SK-N-SH (cell line): ENCODE results near the gene EDN2. TPM values are rescaled to one million over a fixed set of nuclear protein-coding genes. Genes with fewer than 3 reads are reported as not detected.

Experiments
- CTCF ChIA-PET: fragments of 300-600, 350-600 bp; formaldehyde crosslinking; extraction: SDS; loops from one replicate; lab custom pipeline; 2021; lab: Yijun Ruan, JAX
- POLR2A ChIA-PET: fragments of 350-600 bp; sonication (Branson Sonifier 250); formaldehyde crosslinking; extraction: SDS; loops from one replicate; lab custom pipeline; 2020; ENCODE audit warnings: antibody characterized with exemption, inconsistent platforms; lab: Yijun Ruan, JAX
- DNase-seq: peaks from one replicate; pipeline ENCODE4 v3.0.0; 2012
- H2AFZ ChIP-seq: fragments of 200-600 bp; sonication (generic); 2 replicates; pipeline ENCODE4 v1.8.1; 2016; ENCODE audit warnings: antibody characterized with exemption, mild to moderate bottlenecking, low read depth
- H3F3A ChIP-seq: fragments of 200-600 bp; sonication (generic); replicated peaks from 2 replicates; pipeline ENCODE3; 2016; ENCODE audit warnings: antibody characterized with exemption, mild to moderate bottlenecking; ENCODE audit not compliant: insufficient read depth
- H3K27ac ChIP-seq, 2 experiments: fragments of 200-500 bp in 1 of 2; fragments of 200-600 bp in 1 of 2; sonication (Bioruptor generic) in 1 of 2; sonication (generic), shearing (Covaris generic) in 1 of 2; 2 replicates each; pipeline versions ENCODE4 v1.5.1 to v1.6.1; 2014 to 2016; ENCODE audit warnings: low read depth in 2 of 2, inconsistent platforms in 1 of 2, low read length in 1 of 2, mild to moderate bottlenecking in 1 of 2, mixed read lengths in 1 of 2
- H3K27me3 ChIP-seq: fragments of 200-600 bp; sonication (generic), shearing (Covaris generic); 2 replicates; pipeline ENCODE4 v1.6.1; 2016; ENCODE audit warnings: mixed run types; ENCODE audit not compliant: insufficient read depth
- H3K36me3 ChIP-seq, 2 experiments: fragments of 200-500 bp in 1 of 2; fragments of 200-600 bp in 1 of 2; sonication (Bioruptor generic) in 1 of 2; sonication (generic) in 1 of 2; replicated peaks in 1 of 2; 2 replicates each; pipeline versions ENCODE3 to v1.5.1; 2014 to 2016; ENCODE audit warnings: low read length in 1 of 2, mild to moderate bottlenecking in 1 of 2; ENCODE audit not compliant: insufficient read depth in 2 of 2, control insufficient read depth in 1 of 2
- H3K4me1 ChIP-seq, 2 experiments: fragments of 200-500 bp in 1 of 2; fragments of 200-600 bp in 1 of 2; sonication (Bioruptor generic) in 1 of 2; sonication (generic), shearing (Covaris generic) in 1 of 2; 2 replicates each; pipeline versions ENCODE4 v1.5.1 to v1.6.1; 2014 to 2016; ENCODE audit warnings: low read depth in 1 of 2, low read length in 1 of 2, mixed run types in 1 of 2; ENCODE audit not compliant: insufficient read depth in 2 of 2, control insufficient read depth in 1 of 2
- H3K4me2 ChIP-seq: fragments of 200-600 bp; sonication (generic), shearing (Covaris generic); 2 replicates; pipeline ENCODE4 v1.6.1; 2017; ENCODE audit warnings: mixed run types
- H3K4me3 ChIP-seq, 2 experiments: fragments of 200-500 bp in 1 of 2; fragments of 200-600 bp in 1 of 2; sonication (Bioruptor generic) in 1 of 2; sonication (generic), shearing (Covaris generic) in 1 of 2; 2 replicates each; pipeline versions ENCODE4 v1.5.1 to v1.8.1; 2014 to 2016; ENCODE audit warnings: low read depth in 2 of 2, inconsistent platforms in 1 of 2, low read length in 1 of 2, mild to moderate bottlenecking in 1 of 2, mixed read lengths in 1 of 2, moderate library complexity in 1 of 2
- H3K79me2 ChIP-seq: fragments of 200-600 bp; sonication (generic); 2 replicates; pipeline ENCODE4 v1.8.1; 2017; ENCODE audit warnings: mild to moderate bottlenecking; ENCODE audit not compliant: insufficient read depth
- H3K9ac ChIP-seq: fragments of 200-600 bp; sonication (generic); 2 replicates; pipeline ENCODE4 v1.6.1; 2017; ENCODE audit warnings: mixed run types
- H3K9me2 ChIP-seq: fragments of 200-600 bp; sonication (generic); 2 replicates; pipeline ENCODE4 v1.6.1; 2017; ENCODE audit warnings: mixed run types
- H3K9me3 ChIP-seq: fragments of 200-600 bp; sonication (generic); 2 replicates; pipeline ENCODE4 v1.6.1; 2017; ENCODE audit warnings: mixed run types, mild to moderate bottlenecking, moderate library complexity
- H4K20me1 ChIP-seq: fragments of 200-600 bp; sonication (generic); 2 replicates; pipeline ENCODE4 v1.6.1; 2017; ENCODE audit warnings: mild to moderate bottlenecking, mixed run types; ENCODE audit not compliant: insufficient read depth
- EP300 ChIP-seq, 2 experiments: IDR thresholded peaks; 2 replicates each; pipeline versions ENCODE4 v1.4.0 to v1.6.1; 2012; ENCODE audit warnings: borderline replicate concordance in 1 of 2, low read depth in 1 of 2, low read length in 1 of 2
- EZH2phosphoT487 ChIP-seq: fragments of 200-600 bp; sonication (generic); IDR thresholded peaks from 2 replicates; pipeline ENCODE4 v1.6.1; 2017; ENCODE audit warnings: low read depth, mixed run types, mild to moderate bottlenecking, antibody characterized with exemption, moderate library complexity, borderline replicate concordance
- POLR2AphosphoS5 ChIP-seq: IDR thresholded peaks from 2 replicates; pipeline ENCODE4 v1.6.1; 2012; ENCODE audit warnings: low read depth, low read length
- WGBS: methylation state at CpG from one replicate; pipeline ENCODE4 v1.1.6; 2017; ENCODE audit warnings: low lambda C conversion rate; 5-methylcytosine and 5-hydroxymethylcytosine counted together
- polyA plus RNA-seq, 3 experiments: library from polyadenylated mRNA; depleted of rRNA; stranded (reverse); fragments of >200 nt; gene quantifications; 2 replicates each; pipeline ENCODE4 v1.2.3, GENCODE V29; 2012
- TF ChIP-seq, protein P1 (sequence below): fragments of 200-600 bp; sonication (generic); IDR thresholded peaks from 2 replicates; pipeline ENCODE4 v1.6.1; 2017; ENCODE audit warnings: antibody characterized with exemption, mild to moderate bottlenecking, moderate library complexity
- TF ChIP-seq, protein P2 (sequence below): IDR thresholded peaks from 2 replicates; pipeline ENCODE4; 2012
- TF ChIP-seq, protein P3 (sequence below): fragments of 150-350 bp; IDR thresholded peaks from 2 replicates; pipeline ENCODE4 v1.6.1; 2017; ENCODE audit warnings: antibody characterized with exemption, low read length, low read depth, borderline replicate concordance
- TF ChIP-seq, protein P4 (sequence below): IDR thresholded peaks from 2 replicates; pipeline ENCODE4 v1.4.0; 2012; ENCODE audit warnings: low read depth
- TF ChIP-seq, protein P5 (sequence below): IDR thresholded peaks from 2 replicates; pipeline ENCODE4 v1.6.1; 2012; ENCODE audit warnings: mild to moderate bottlenecking, low read depth, low read length, moderate library complexity

EDN2 gene
- polyA plus RNA-seq, 1 of the 3 experiments (the other 2 are of a cell fraction): 0.97 TPM

DNA sequence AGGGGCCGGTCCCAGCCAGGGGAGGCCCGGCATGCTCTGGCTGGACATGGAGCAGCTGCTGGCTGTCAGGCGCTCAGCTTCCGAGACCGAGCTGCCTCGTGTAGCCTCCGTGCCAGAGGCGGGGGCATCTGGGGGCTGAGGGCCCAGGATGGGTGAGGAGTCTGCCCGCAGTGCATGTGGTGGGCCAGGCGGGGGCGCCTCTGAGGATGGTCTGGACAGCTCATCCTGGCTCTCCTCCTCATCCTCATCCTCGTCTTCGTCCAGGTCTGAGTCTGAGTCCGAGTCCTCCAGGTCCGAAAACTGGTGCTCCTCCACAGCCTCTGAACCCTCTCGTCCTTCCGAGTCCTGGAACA, 28.9 kb upstream of the EDN2 start:
- no peaks in the 10 kb centered on the region for H3K79me2 ChIP-seq
- no peak overlapping the region for H3K4me3 ChIP-seq
- no peak overlapping the region for H3K4me2 ChIP-seq
- no peak overlapping the region for H2AFZ ChIP-seq
- 93% methylated on average over 3 of the region's 17 CpGs for WGBS
- POLR2A ChIA-PET: no interaction called here
- no peaks in the 10 kb centered on the region for H4K20me1 ChIP-seq
- no peaks in the 10 kb centered on the region for H3K9me2 ChIP-seq
- TF ChIP-seq, protein P1, sequence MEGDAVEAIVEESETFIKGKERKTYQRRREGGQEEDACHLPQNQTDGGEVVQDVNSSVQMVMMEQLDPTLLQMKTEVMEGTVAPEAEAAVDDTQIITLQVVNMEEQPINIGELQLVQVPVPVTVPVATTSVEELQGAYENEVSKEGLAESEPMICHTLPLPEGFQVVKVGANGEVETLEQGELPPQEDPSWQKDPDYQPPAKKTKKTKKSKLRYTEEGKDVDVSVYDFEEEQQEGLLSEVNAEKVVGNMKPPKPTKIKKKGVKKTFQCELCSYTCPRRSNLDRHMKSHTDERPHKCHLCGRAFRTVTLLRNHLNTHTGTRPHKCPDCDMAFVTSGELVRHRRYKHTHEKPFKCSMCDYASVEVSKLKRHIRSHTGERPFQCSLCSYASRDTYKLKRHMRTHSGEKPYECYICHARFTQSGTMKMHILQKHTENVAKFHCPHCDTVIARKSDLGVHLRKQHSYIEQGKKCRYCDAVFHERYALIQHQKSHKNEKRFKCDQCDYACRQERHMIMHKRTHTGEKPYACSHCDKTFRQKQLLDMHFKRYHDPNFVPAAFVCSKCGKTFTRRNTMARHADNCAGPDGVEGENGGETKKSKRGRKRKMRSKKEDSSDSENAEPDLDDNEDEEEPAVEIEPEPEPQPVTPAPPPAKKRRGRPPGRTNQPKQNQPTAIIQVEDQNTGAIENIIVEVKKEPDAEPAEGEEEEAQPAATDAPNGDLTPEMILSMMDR: peak; percentile 53
- TF ChIP-seq POLR2AphosphoS5: no peak
- TF ChIP-seq EZH2phosphoT487: no peak
- no peak for TF ChIP-seq EP300 (IDR thresholded peaks at IDR 0.05; ENCODE audit: borderline replicate concordance in 1 of 2, low read depth in 1 of 2, low read length in 1 of 2)
- TF ChIP-seq, protein P2, sequence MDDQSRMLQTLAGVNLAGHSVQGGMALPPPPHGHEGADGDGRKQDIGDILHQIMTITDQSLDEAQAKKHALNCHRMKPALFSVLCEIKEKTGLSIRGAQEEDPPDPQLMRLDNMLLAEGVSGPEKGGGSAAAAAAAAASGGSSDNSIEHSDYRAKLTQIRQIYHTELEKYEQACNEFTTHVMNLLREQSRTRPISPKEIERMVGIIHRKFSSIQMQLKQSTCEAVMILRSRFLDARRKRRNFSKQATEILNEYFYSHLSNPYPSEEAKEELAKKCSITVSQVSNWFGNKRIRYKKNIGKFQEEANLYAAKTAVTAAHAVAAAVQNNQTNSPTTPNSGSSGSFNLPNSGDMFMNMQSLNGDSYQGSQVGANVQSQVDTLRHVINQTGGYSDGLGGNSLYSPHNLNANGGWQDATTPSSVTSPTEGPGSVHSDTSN: no peak
- TF ChIP-seq, protein P3, sequence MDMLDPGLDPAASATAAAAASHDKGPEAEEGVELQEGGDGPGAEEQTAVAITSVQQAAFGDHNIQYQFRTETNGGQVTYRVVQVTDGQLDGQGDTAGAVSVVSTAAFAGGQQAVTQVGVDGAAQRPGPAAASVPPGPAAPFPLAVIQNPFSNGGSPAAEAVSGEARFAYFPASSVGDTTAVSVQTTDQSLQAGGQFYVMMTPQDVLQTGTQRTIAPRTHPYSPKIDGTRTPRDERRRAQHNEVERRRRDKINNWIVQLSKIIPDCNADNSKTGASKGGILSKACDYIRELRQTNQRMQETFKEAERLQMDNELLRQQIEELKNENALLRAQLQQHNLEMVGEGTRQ: no peak
- TF ChIP-seq, protein P4, sequence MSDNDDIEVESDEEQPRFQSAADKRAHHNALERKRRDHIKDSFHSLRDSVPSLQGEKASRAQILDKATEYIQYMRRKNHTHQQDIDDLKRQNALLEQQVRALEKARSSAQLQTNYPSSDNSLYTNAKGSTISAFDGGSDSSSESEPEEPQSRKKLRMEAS: no peak
- TF ChIP-seq, protein P5, sequence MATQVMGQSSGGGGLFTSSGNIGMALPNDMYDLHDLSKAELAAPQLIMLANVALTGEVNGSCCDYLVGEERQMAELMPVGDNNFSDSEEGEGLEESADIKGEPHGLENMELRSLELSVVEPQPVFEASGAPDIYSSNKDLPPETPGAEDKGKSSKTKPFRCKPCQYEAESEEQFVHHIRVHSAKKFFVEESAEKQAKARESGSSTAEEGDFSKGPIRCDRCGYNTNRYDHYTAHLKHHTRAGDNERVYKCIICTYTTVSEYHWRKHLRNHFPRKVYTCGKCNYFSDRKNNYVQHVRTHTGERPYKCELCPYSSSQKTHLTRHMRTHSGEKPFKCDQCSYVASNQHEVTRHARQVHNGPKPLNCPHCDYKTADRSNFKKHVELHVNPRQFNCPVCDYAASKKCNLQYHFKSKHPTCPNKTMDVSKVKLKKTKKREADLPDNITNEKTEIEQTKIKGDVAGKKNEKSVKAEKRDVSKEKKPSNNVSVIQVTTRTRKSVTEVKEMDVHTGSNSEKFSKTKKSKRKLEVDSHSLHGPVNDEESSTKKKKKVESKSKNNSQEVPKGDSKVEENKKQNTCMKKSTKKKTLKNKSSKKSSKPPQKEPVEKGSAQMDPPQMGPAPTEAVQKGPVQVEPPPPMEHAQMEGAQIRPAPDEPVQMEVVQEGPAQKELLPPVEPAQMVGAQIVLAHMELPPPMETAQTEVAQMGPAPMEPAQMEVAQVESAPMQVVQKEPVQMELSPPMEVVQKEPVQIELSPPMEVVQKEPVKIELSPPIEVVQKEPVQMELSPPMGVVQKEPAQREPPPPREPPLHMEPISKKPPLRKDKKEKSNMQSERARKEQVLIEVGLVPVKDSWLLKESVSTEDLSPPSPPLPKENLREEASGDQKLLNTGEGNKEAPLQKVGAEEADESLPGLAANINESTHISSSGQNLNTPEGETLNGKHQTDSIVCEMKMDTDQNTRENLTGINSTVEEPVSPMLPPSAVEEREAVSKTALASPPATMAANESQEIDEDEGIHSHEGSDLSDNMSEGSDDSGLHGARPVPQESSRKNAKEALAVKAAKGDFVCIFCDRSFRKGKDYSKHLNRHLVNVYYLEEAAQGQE: no peak
- TF ChIP-seq, all 33 proteins: peak for 1
- Histone ChIP-seq H3K27me3 (no peaks in the 10 kb centered on the region), H3K4me1 (peaks cover 4 to 48% of the 10 kb centered on the region in 2 experiments; a peak in 3 of 4 replicates), H3K9ac (no peak overlapping the region), H3K27ac (peak overlapping the region in 1 of 2 experiments; percentile 61; a peak in 2 of 4 replicates), H3K9me3 (no peaks in the 10 kb centered on the region), H3K36me3 (no peaks in the 10 kb centered on the region), H3F3A (no peaks in the 10 kb centered on the region)
- CTCF ChIA-PET: interaction anchor here (0.6 to 1.9 kb wide), 10 partner anchors 12 to 443 kb away, joined by 3 to 7 read pairs (median 4); partner anchors contain the start of genes EDN2 and FOXO6
- peak; percentile 63 for DNase-seq
